Activated CD4-positive, alpha-beta T cell treated with anti-CD3 and anti-CD28 coated beads, Interleukin-2, Interleukin-6, amounts not matched to agents 100 ng/mL and 50 ng/mL, durations not matched to agents 16 hours and 8 hours (primary cell): ENCODE results near the gene TRIM25.

Source experiments
- DNase-seq: peaks from one replicate; pipeline ENCODE4 v3.0.0-alpha.2; 2020

Gene TRIM25

GRCh38 chr17:56925088-56925487 is 11.2 kb upstream of the TRIM25 start:
- DNase-seq, result no peak

- DNase-seq, result no peak
These were observed 5.9 kb upstream of the TRIM25 start for GRCh38 chr17:56919717-56920116.

- peak; percentile 68 for DNase-seq
These were observed 5.1 kb upstream of the TRIM25 start for GRCh38 chr17:56918916-56919315.

GRCh38 chr17:56917559-56918296 is 3.9 kb upstream of the TRIM25 start:
- no peak for DNase-seq

- no peak for DNase-seq
These were observed 878 bp upstream of the TRIM25 start for GRCh38 chr17:56914581-56915273.

- DNase-seq, result no peak
These were observed 439 bp downstream of the TRIM25 start for GRCh38 chr17:56913353-56913866.

GRCh38 chr17:56913000-56913311 is 893 bp downstream of the TRIM25 start:
- no peak for DNase-seq

- DNase-seq, result no peak
These were observed 1.5 kb downstream of the TRIM25 start for GRCh38 chr17:56912105-56912999.

- DNase-seq, result no peak
These were observed 3.2 kb downstream of the TRIM25 start for GRCh38 chr17:56910509-56911235.

GRCh38 chr17:56909742-56910508 is 3.9 kb downstream of the TRIM25 start:
- no peak for DNase-seq

GRCh38 chr17:56908001-56908542 is 5.8 kb downstream of the TRIM25 start:
- peak; percentile 69 for DNase-seq

GRCh38 chr17:56903560-56903959 is 10.3 kb downstream of the TRIM25 start:
- DNase-seq, result no peak

- no peak for DNase-seq
These were observed 11.5 kb downstream of the TRIM25 start for GRCh38 chr17:56902348-56902747.

GRCh38 chr17:56899403-56899802 is 14.4 kb downstream of the TRIM25 start:
- no peak for DNase-seq

- no peak for DNase-seq
These were observed 15.0 kb downstream of the TRIM25 start for GRCh38 chr17:56898874-56899273.

GRCh38 chr17:56897646-56898424 is 16.0 kb downstream of the TRIM25 start:
- no peak for DNase-seq

- no peak for DNase-seq
These were observed 16.9 kb downstream of the TRIM25 start for GRCh38 chr17:56896968-56897359.

GRCh38 chr17:56896217-56896967 is 17.5 kb downstream of the TRIM25 start:
- DNase-seq, result no peak

GRCh38 chr17:56894859-56895455 is 18.9 kb downstream of the TRIM25 start:
- no peak for DNase-seq

GRCh38 chr17:56893503-56893902 is 20.3 kb downstream of the TRIM25 start:
- no peak for DNase-seq
